ENCODE data around the gene CNOT2. TPM values are rescaled to one million over a fixed set of nuclear protein-coding genes. Genes with fewer than 3 reads are reported as not detected.
A peak's percentile ranks its signal among the peaks of the same experiment; 100 is the strongest.

The CNOT2 gene
- total RNA-seq, 1 experiment from 2014 or later, result 82.9 TPM

- no peak overlapping the region for H3K56ac ChIP-seq (ENCODE audit: insufficient read length, low read depth, low read length)
- peaks cover 0 to 11% (median 2%) of the 10 kb centered on the region in 3 experiments; a peak in 3 of 7 replicates for H3K36me3 Mint-ChIP-seq (ENCODE audit: insufficient read depth in 1 of 3, low read depth in 3 of 3)
- no peak overlapping the region for H3K4me2 ChIP-seq (ENCODE audit: insufficient read depth, insufficient read length, low read length)
- H3K23ac ChIP-seq (ENCODE audit: insufficient read length, low read depth, low read length), result no peak overlapping the region
- H3K23me2 ChIP-seq (ENCODE audit: insufficient read length, low read depth, low read length, poor library complexity, severe bottlenecking), result no peaks in the 10 kb centered on the region
- no peaks in the 10 kb centered on the region for H3K9me3 ChIP-seq (ENCODE audit: control insufficient read depth, low read depth, low read length)
- no peak overlapping the region for H3K18ac ChIP-seq (ENCODE audit: insufficient read length, low read depth, low read length)
- no peak overlapping the region for H4K8ac ChIP-seq (replicated peaks; ENCODE audit: insufficient read length, low read depth, low read length)
- H3K79me2 ChIP-seq (ENCODE audit: insufficient read depth, low read length), result peaks cover 2% of the 10 kb centered on the region; the same call in 1 of the 2 replicates
- H2AFZ ChIP-seq (ENCODE audit: low read length), result no peak overlapping the region
- H3K4me3 Mint-ChIP-seq, result no peak overlapping the region
- H3K27me3 Mint-ChIP-seq (ENCODE audit: low read depth), result no peaks in the 10 kb centered on the region
- H2BK120ac ChIP-seq (ENCODE audit: low read depth, low read length, poor library complexity, severe bottlenecking), result no peak overlapping the region
- H3K79me1 ChIP-seq (ENCODE audit: insufficient read depth, low read depth, low read length, poor library complexity, severe bottlenecking), result no peaks in the 10 kb centered on the region
- H2BK5ac ChIP-seq (ENCODE audit: insufficient read length, low read length), result no peak overlapping the region
- H3K9ac ChIP-seq (ENCODE audit: extremely low read depth, insufficient read length, low read length), result no peak overlapping the region
- H4K20me1 ChIP-seq (ENCODE audit: control insufficient read depth, insufficient read depth, insufficient read length), result no peaks in the 10 kb centered on the region
- no peaks in the 10 kb centered on the region for H3K9me3 Mint-ChIP-seq
- H2AK5ac ChIP-seq (ENCODE audit: insufficient read length, low read length), result no peak overlapping the region
- H2BK12ac ChIP-seq (ENCODE audit: insufficient read length, low read depth, low read length), result no peak overlapping the region
- H2BK20ac ChIP-seq (ENCODE audit: low read depth, low read length, poor library complexity, severe bottlenecking), result no peak overlapping the region
- no peaks in the 10 kb centered on the region for H3K27me3 ChIP-seq (ENCODE audit: insufficient read depth, low read length)
- no peaks in the 10 kb centered on the region for H3K4me1 ChIP-seq (ENCODE audit: insufficient read depth, low read length)
- H3K27ac ChIP-seq (ENCODE audit: insufficient read length, low read depth, low read length), result no peak overlapping the region
- no peak overlapping the region for H4K91ac ChIP-seq (ENCODE audit: insufficient read length, low read depth, low read length)
- no peaks in the 10 kb centered on the region for H3K4me1 Mint-ChIP-seq
- no peak for DNase-seq
- H3K4ac ChIP-seq (ENCODE audit: low read depth, low read length), result no peak overlapping the region
- H3K14ac ChIP-seq (ENCODE audit: insufficient read depth, low read length), result no peak overlapping the region
- H4K5ac ChIP-seq (ENCODE audit: insufficient read length, low read depth, low read length), result no peak overlapping the region
- no peak for TF ChIP-seq CTCF (conservative IDR thresholded peaks at IDR 0.05)
- 0 out of 7 replicates have a peak overlapping the region, but pooled peaks of 1 of the 3 experiments have one; percentile 5 for H3K27ac Mint-ChIP-seq
- H3T11ph ChIP-seq (ENCODE audit: low read length), result no peak overlapping the region
- no peak overlapping the region for H2BK15ac ChIP-seq (ENCODE audit: low read depth, low read length)
Observed at GRCh38 chr12:70314145-70314544, 70.9 kb downstream of the CNOT2 start.

Measured in H9 (cell line).